Testis (tissue), 3 donors: ENCODE data around the gene IRS1. TPM values are rescaled to one million over a fixed set of nuclear protein-coding genes. Genes with fewer than 3 reads are reported as not detected.

Experiments
- DNase-seq: peaks from one replicate; pipeline ENCODE4 v3.0.0-alpha.2; 2019
- H3K27ac ChIP-seq, 2 donors: fragments of 200-600 bp; sonication (generic); one replicate each; pipeline ENCODE4 v1.5.1; 2019
- H3K27me3 ChIP-seq: fragments of 200-600 bp; sonication (generic); one replicate; pipeline ENCODE4 v1.5.1; 2019
- H3K36me3 ChIP-seq: fragments of 200-600 bp; sonication (generic); one replicate; pipeline ENCODE4 v1.5.1; 2017; ENCODE audit warnings: low read depth; ENCODE audit errors: missing control alignments
- H3K4me1 ChIP-seq: fragments of 200-600 bp; sonication (generic); one replicate; pipeline ENCODE4 v1.5.1; 2019
- H3K4me3 ChIP-seq, 2 donors: fragments of 200-600 bp; sonication (generic); one replicate each; pipeline ENCODE4 v1.5.1; 2017 to 2019
- H3K9me3 ChIP-seq: fragments of 200-600 bp; sonication (generic); one replicate; pipeline ENCODE4 v1.5.1; 2017
- POLR2A ChIP-seq: fragments of 450-650 bp; IDR thresholded peaks from one replicate; pipeline ENCODE4 v1.6.1; 2017; ENCODE audit warnings: antibody characterized with exemption, mild to moderate bottlenecking, moderate library complexity
- WGBS, 2 donors: methylation state at CpG; one replicate each; pipeline ENCODE4 v1.1.5; 2018; 5-methylcytosine and 5-hydroxymethylcytosine counted together
- intact Hi-C: fragments of 100-400 bp; cut with DNase I; formaldehyde crosslinking; loops from one replicate; pipeline ENCODE4 v1.15.1; 2023; ENCODE audit warnings: low total_unique reads
- polyA plus RNA-seq: library from polyadenylated mRNA; stranded (reverse); fragments of 350-450 nt; fragmentation: Illumina TruSeq; extraction: RNeasy Lipid Tissue Mini Kit (QIAGEN cat#74804); gene quantifications from one replicate; pipeline ENCODE4 v1.2.3, GENCODE V29; 2014; ENCODE audit warnings: low read depth, low replicate concordance; ENCODE audit not compliant: insufficient read depth
- total RNA-seq, 2 donors: library from RNA; depleted of rRNA; stranded (reverse); fragments of >200 nt; gene quantifications; one replicate each; pipeline ENCODE4 v1.2.3, GENCODE V29; 2016
- TF ChIP-seq, protein P1 (sequence below), 3 experiments: fragments of 450-650 bp in 2 of 3; fragments of 200-600 bp in 1 of 3; sonication (generic) in 1 of 3; IDR thresholded peaks; one replicate each; pipeline ENCODE4 v1.5.1; 2016 to 2019; ENCODE audit warnings: antibody characterized with exemption in 3 of 3, mild to moderate bottlenecking in 2 of 3, moderate library complexity in 1 of 3

Gene IRS1
- total and polyA plus RNA-seq, 3 donors from 2014 or later, result 3.1 to 5.9 (median 3.1) TPM

DNA sequence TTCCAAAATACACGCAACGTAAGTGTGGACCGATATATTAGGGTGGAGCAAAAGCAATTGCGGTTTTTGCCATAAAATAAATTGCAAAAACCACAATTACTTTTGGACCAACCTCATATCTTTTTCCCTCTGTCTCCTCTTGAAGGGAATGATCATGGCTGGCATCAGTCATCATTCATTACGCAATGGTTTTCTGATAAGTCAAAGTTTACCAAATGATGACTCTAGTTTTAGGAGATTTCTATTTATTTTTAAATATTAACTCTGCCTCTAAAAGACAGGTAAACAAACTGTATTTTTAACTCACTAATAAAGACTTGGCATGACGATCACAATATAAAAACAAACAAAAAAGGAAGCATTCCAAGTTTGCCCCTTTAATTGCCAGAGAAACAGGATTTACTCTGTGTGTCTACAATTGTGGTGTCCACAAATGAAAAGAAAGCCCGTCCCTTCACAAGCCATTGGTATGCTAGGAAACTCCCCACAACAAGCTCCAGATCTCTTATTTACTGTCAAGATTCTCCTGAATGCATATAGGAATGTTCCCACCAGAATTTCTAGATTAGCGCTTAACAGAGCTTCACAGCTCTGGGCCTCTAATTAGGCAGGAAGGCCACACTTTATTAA is 61.3 kb downstream of the IRS1 start:
- no peaks in the 10 kb centered on the region for H3K9me3 ChIP-seq
- WGBS, 2 donors, result 93% methylated on average over 8 of the region's 8 CpGs
- H3K36me3 ChIP-seq, result no peaks in the 10 kb centered on the region
- H3K4me1 ChIP-seq, result peaks cover 10% of the 10 kb centered on the region
- intact Hi-C loops, result no loop called here
- TF ChIP-seq, protein P1, sequence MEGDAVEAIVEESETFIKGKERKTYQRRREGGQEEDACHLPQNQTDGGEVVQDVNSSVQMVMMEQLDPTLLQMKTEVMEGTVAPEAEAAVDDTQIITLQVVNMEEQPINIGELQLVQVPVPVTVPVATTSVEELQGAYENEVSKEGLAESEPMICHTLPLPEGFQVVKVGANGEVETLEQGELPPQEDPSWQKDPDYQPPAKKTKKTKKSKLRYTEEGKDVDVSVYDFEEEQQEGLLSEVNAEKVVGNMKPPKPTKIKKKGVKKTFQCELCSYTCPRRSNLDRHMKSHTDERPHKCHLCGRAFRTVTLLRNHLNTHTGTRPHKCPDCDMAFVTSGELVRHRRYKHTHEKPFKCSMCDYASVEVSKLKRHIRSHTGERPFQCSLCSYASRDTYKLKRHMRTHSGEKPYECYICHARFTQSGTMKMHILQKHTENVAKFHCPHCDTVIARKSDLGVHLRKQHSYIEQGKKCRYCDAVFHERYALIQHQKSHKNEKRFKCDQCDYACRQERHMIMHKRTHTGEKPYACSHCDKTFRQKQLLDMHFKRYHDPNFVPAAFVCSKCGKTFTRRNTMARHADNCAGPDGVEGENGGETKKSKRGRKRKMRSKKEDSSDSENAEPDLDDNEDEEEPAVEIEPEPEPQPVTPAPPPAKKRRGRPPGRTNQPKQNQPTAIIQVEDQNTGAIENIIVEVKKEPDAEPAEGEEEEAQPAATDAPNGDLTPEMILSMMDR (IDR thresholded peaks at IDR 0.05), result no peak
- TF ChIP-seq POLR2A, result no peak
- no peaks in the 10 kb centered on the region for H3K27me3 ChIP-seq
- no peak for DNase-seq
- H3K4me3 ChIP-seq, result no peak overlapping the region
- no peak overlapping the region for H3K27ac ChIP-seq

DNA sequence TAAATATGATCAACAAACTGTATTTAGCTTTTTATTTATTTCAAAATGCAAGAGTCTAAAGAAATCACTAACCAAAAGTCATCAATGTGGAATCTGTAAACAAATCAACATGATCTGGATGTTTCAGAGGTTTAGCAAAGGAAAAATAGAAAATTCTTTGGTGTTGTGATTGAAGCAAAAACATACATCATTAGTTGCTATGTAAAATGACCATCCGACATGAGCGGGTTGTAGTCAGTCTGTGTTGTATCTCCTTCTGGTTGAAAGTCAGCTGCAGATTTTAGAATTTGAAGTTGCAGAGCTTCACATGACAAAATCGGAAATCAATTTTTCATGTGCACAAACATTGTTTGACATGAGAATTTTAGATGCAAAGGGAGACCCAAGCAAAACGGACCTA is 63.2 kb downstream of the IRS1 start:
- H3K4me3 ChIP-seq, result no peak overlapping the region
- H3K9me3 ChIP-seq, result no peaks in the 10 kb centered on the region
- TF ChIP-seq, protein P1 (IDR thresholded peaks at IDR 0.05), result no peak
- no peak for TF ChIP-seq POLR2A
- 89 to 94% methylated on average over 4 of the region's 4 CpGs for WGBS, 2 donors
- intact Hi-C loops, result no loop called here
- DNase-seq, result no peak
- H3K27ac ChIP-seq, result no peak overlapping the region
- H3K27me3 ChIP-seq, result no peaks in the 10 kb centered on the region
- peaks cover 3% of the 10 kb centered on the region for H3K4me1 ChIP-seq
- H3K36me3 ChIP-seq, result no peaks in the 10 kb centered on the region

DNA sequence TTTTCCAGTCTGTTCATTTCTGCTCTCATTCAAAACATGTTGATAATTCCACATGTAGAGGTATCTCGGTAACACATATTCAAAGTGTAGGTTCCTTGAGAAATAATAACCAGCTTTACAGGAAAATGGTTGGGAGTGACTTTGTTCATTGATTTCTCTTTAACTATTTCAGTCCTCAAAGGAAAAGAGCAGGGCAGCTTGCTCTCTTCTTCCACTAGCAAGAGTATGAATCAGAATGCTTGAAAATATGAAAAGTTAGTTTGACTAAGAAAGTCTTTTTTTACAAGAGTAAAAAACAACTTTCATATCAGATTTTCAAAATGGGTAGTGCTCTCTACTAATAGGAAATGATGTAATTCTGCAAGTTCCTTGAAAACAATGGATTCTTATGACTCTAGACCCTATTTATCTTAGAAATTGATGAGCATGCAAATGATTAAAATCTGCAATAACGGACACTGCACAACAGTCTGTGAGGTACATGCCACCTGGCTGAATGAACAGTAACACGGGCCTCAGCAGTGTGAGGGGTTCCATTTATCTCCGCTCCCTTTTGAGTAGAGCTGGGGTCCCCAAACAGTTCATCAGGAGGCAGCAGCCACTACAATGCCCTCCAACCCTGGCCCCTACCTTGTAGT is 65.6 kb downstream of the IRS1 start:
- Histone ChIP-seq H3K27me3 (no peaks in the 10 kb centered on the region), H3K9me3 (no peaks in the 10 kb centered on the region), H3K36me3 (no peaks in the 10 kb centered on the region), H3K4me1 (peaks cover 3% of the 10 kb centered on the region), H3K4me3 (no peak overlapping the region), H3K27ac (peak overlapping the region in 1 of 2 donors; percentile 17)
- 88 to 94% methylated on average over 4 of the region's 4 CpGs for WGBS, 2 donors
- TF ChIP-seq, protein P1 (IDR thresholded peaks at IDR 0.05), result no peak
- TF ChIP-seq POLR2A, result no peak
- no peak for DNase-seq
- intact Hi-C loops, result no loop called here

DNA sequence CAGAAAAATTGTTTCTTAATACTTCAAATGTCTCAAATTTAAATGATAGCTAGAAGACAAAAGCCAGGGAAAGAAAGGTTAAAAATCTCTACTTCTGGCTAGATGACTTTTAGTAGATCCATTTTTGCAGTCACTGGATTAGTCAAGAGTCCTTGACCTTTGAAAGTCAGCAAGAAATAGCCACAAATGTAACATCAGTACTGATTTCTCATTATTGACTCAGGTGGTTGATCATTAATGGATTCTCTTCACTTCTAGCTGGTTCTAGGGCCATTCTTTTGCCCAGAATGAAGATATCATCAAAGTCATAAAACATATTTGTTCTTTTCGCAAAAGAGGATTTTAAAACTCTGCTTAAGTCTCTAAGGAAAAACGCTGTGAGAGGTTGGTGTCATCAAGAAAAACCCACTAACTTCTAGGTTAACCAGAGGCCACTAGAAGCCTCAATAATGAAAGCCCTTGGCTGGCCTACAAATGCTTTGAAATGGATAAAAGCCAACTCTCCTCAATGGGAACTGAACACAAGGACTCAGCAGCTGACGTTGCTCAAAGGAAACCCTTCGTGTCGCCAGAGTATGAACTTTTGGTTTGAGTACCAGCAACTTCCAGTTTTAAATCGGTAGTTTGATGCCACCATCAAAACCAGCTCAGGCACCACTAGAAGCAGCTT is 66.3 kb downstream of the IRS1 start:
- intact Hi-C loops, result no loop called here
- Histone ChIP-seq H3K9me3 (no peaks in the 10 kb centered on the region), H3K4me3 (no peak overlapping the region), H3K36me3 (no peaks in the 10 kb centered on the region), H3K4me1 (no peaks in the 10 kb centered on the region), H3K27ac (peak overlapping the region in 1 of 2 donors; percentile 17), H3K27me3 (no peaks in the 10 kb centered on the region)
- WGBS, 2 donors, result 66 to 72% methylated on average over 6 of the region's 6 CpGs
- DNase-seq, result no peak
- TF ChIP-seq POLR2A, result no peak
- TF ChIP-seq, protein P1 (IDR thresholded peaks at IDR 0.05), result no peak
